ENCODE data around the gene CYB5RL.

- TF ChIP-seq ATF1 (CRISPR knock-in tag; IDR thresholded peaks at IDR 0.05) (no peak), AFF4 (CRISPR knock-in tag; IDR thresholded peaks at IDR 0.05; ENCODE audit: borderline replicate concordance) (no peak), PREB (CRISPR knock-in tag; IDR thresholded peaks at IDR 0.05; ENCODE audit: borderline replicate concordance) (no peak), MAX (CRISPR knock-in tag; IDR thresholded peaks at IDR 0.05) (no peak), CTCF (IDR thresholded peaks at IDR 0.05) (no peak), PRDM15 (CRISPR knock-in tag; IDR thresholded peaks at IDR 0.05) (no peak), USF1 (CRISPR knock-in tag; IDR thresholded peaks at IDR 0.05) (no peak), FOXJ3 (CRISPR knock-in tag; IDR thresholded peaks at IDR 0.05; ENCODE audit: borderline replicate concordance) (no peak), TEAD4 (CRISPR knock-in tag; IDR thresholded peaks at IDR 0.05) (no peak), JUN (CRISPR knock-in tag; IDR thresholded peaks at IDR 0.05) (no peak), ERG (CRISPR knock-in tag; IDR thresholded peaks at IDR 0.05) (no peak)
Observed at GRCh38 chr1:54152696-54153095, 47.1 kb downstream of the CYB5RL start, which contains the start of gene CDCP2.

Measured in WTC11 (cell line).